WERI-Rb-1 (cell line): ENCODE results near the gene MYO18B.

ENCODE experiments used
- DNase-seq: peaks from one replicate; pipeline ENCODE4 v3.0.0-alpha.2; 2020
- H3K27ac ChIP-seq: fragments of 250-450 bp; sonication (Bioruptor Pico); 2 replicates; pipeline ENCODE4 v1.5.1; 2020; ENCODE audit warnings: mild to moderate bottlenecking, moderate library complexity
- H3K27me3 ChIP-seq: fragments of 250-450 bp; sonication (Bioruptor Pico); 2 replicates; pipeline ENCODE4 v1.5.1; 2021; ENCODE audit warnings: mild to moderate bottlenecking, low read depth, moderate library complexity; ENCODE audit not compliant: insufficient read depth, severe bottlenecking
- H3K36me3 ChIP-seq: fragments of 250-450 bp; sonication (Bioruptor Pico); 2 replicates; pipeline ENCODE4 v1.5.1; 2020; ENCODE audit warnings: mild to moderate bottlenecking, moderate library complexity
- H3K4me3 ChIP-seq: 2 replicates; pipeline ENCODE4 v1.5.1; 2011; ENCODE audit warnings: low read depth, mild to moderate bottlenecking, control low read depth, low read length
- H3K9me3 ChIP-seq: fragments of 250-450 bp; sonication (Bioruptor Pico); 2 replicates; pipeline ENCODE4 v1.5.1; 2021; ENCODE audit warnings: mild to moderate bottlenecking, moderate library complexity; ENCODE audit not compliant: severe bottlenecking
- CTCF ChIP-seq: IDR thresholded peaks from 2 replicates; pipeline ENCODE4 v1.5.1; 2011; ENCODE audit warnings: low read depth, mild to moderate bottlenecking, control low read depth, inconsistent platforms, low read length

The MYO18B gene

GRCh38 chr22:25816522-25817059, 74.6 kb downstream of the MYO18B start:
- TF ChIP-seq CTCF = no peak
- Histone ChIP-seq H3K27ac (no peak overlapping the region), H3K9me3 (no peaks in the 10 kb centered on the region), H3K27me3 (no peaks in the 10 kb centered on the region), H3K4me3 (no peak overlapping the region), H3K36me3 (no peaks in the 10 kb centered on the region)
- DNase-seq = no peak

- Histone ChIP-seq H3K27ac (no peak overlapping the region), H3K27me3 (no peaks in the 10 kb centered on the region), H3K4me3 (no peak overlapping the region), H3K36me3 (no peaks in the 10 kb centered on the region), H3K9me3 (peaks cover 7% of the 10 kb centered on the region)
- no peak for TF ChIP-seq CTCF
- no peak for DNase-seq
Observed at GRCh38 chr22:25817092-25817943, 75.3 kb downstream of the MYO18B start.

GRCh38 chr22:25818541-25818940, 76.6 kb downstream of the MYO18B start:
- Histone ChIP-seq H3K27ac (no peak overlapping the region), H3K4me3 (no peak overlapping the region), H3K27me3 (no peaks in the 10 kb centered on the region), H3K9me3 (peaks cover 11% of the 10 kb centered on the region), H3K36me3 (no peaks in the 10 kb centered on the region)
- 0 out of 2 replicates have a peak, but pooled peaks have one; percentile 8 for TF ChIP-seq CTCF
- DNase-seq = peak; percentile 26

- Histone ChIP-seq H3K36me3 (no peaks in the 10 kb centered on the region), H3K4me3 (no peak overlapping the region), H3K27ac (no peak overlapping the region), H3K9me3 (peaks cover 11% of the 10 kb centered on the region), H3K27me3 (no peaks in the 10 kb centered on the region)
- no peak for DNase-seq
- no peak for TF ChIP-seq CTCF
Observed at GRCh38 chr22:25822344-25822743, 80.4 kb downstream of the MYO18B start.

- Histone ChIP-seq H3K27ac (no peak overlapping the region), H3K36me3 (no peaks in the 10 kb centered on the region), H3K9me3 (peaks cover 11% of the 10 kb centered on the region), H3K27me3 (no peaks in the 10 kb centered on the region), H3K4me3 (no peak overlapping the region)
- no peak for TF ChIP-seq CTCF
- DNase-seq = no peak
Observed at GRCh38 chr22:25823276-25823675, 81.3 kb downstream of the MYO18B start.
